HG03571 (cell line): ENCODE data around the gene GRIP1.

Experiments used
- ATAC-seq: cut with Tn5 transposase; IDR thresholded peaks from one replicate; pipeline ENCODE4 v1.9.1; 2021; ENCODE audit not compliant: unreplicated experiment

GRIP1 gene

GRCh38 chr12:66692986-66693385 is 14.1 kb upstream of the GRIP1 start:
- ATAC-seq: no peak

- ATAC-seq: no peak
Observed at GRCh38 chr12:66692170-66692569, 13.3 kb upstream of the GRIP1 start.

- no peak for ATAC-seq
Observed at GRCh38 chr12:66688846-66689439, 10.1 kb upstream of the GRIP1 start.

- ATAC-seq: no peak
Observed at GRCh38 chr12:66684222-66684621, 5.3 kb upstream of the GRIP1 start.

GRCh38 chr12:66683822-66684221 is 4.9 kb upstream of the GRIP1 start:
- no peak for ATAC-seq

- ATAC-seq: no peak
Observed at GRCh38 chr12:66683073-66683472, 4.2 kb upstream of the GRIP1 start.

GRCh38 chr12:66679461-66680084 is 697 bp upstream of the GRIP1 start:
- ATAC-seq: no peak

- no peak for ATAC-seq
Observed at GRCh38 chr12:66676241-66676640, 2.6 kb downstream of the GRIP1 start.

- no peak for ATAC-seq
Observed at GRCh38 chr12:66674495-66675122, 4.3 kb downstream of the GRIP1 start.

- no peak for ATAC-seq
Observed at GRCh38 chr12:66669541-66669940, 9.3 kb downstream of the GRIP1 start.

GRCh38 chr12:66668311-66668710 is 10.6 kb downstream of the GRIP1 start:
- no peak for ATAC-seq

GRCh38 chr12:66667906-66668305 is 11.0 kb downstream of the GRIP1 start:
- no peak for ATAC-seq

- ATAC-seq: no peak
Observed at GRCh38 chr12:66666481-66666880, 12.4 kb downstream of the GRIP1 start.

- no peak for ATAC-seq
Observed at GRCh38 chr12:66665435-66665985, 13.4 kb downstream of the GRIP1 start.

- ATAC-seq: no peak
Observed at GRCh38 chr12:66664076-66664475, 14.8 kb downstream of the GRIP1 start.

- ATAC-seq: no peak
Observed at GRCh38 chr12:66663611-66664010, 15.3 kb downstream of the GRIP1 start.

GRCh38 chr12:66662729-66663128 is 16.1 kb downstream of the GRIP1 start:
- no peak for ATAC-seq

- ATAC-seq: no peak
Observed at GRCh38 chr12:66662179-66662578, 16.7 kb downstream of the GRIP1 start.

- no peak for ATAC-seq
Observed at GRCh38 chr12:66661357-66661756, 17.5 kb downstream of the GRIP1 start.

GRCh38 chr12:66653796-66654195 is 25.1 kb downstream of the GRIP1 start:
- no peak for ATAC-seq

- no peak for ATAC-seq
Observed at GRCh38 chr12:66648033-66648735, 30.7 kb downstream of the GRIP1 start.
